ENCODE data around the gene USP43.

The USP43 gene

GRCh38 chr17:9696279-9697044 is 51.1 kb downstream of the USP43 start:
- Histone ChIP-seq H3K79me2 (ENCODE audit: control insufficient read depth, low read length) (no peaks in the 10 kb centered on the region), H4K20me1 (ENCODE audit: control insufficient read depth, insufficient read depth, low read depth, low read length) (no peaks in the 10 kb centered on the region), H3K4me3 (ENCODE audit: low read length) (no peak overlapping the region), H3F3A (ENCODE audit: control insufficient read depth, insufficient read depth) (no peaks in the 10 kb centered on the region), H3K36me3 (ENCODE audit: control insufficient read depth, low read length) (no peaks in the 10 kb centered on the region), H3K4me2 (ENCODE audit: low read length) (no peak overlapping the region), H3K27ac (ENCODE audit: low read depth, low read length) (no peak overlapping the region), H3K4me1 (ENCODE audit: control insufficient read depth, low read length) (peaks cover 8% of the 10 kb centered on the region), H3K9me3 (ENCODE audit: control insufficient read depth, insufficient read depth, low read length) (no peaks in the 10 kb centered on the region), H3K9me2 (replicated peaks; ENCODE audit: control insufficient read depth, low read length) (no peaks in the 10 kb centered on the region), H3K27me3 (ENCODE audit: control insufficient read depth, low read length) (no peaks in the 10 kb centered on the region)
- TF ChIP-seq, protein P1, sequence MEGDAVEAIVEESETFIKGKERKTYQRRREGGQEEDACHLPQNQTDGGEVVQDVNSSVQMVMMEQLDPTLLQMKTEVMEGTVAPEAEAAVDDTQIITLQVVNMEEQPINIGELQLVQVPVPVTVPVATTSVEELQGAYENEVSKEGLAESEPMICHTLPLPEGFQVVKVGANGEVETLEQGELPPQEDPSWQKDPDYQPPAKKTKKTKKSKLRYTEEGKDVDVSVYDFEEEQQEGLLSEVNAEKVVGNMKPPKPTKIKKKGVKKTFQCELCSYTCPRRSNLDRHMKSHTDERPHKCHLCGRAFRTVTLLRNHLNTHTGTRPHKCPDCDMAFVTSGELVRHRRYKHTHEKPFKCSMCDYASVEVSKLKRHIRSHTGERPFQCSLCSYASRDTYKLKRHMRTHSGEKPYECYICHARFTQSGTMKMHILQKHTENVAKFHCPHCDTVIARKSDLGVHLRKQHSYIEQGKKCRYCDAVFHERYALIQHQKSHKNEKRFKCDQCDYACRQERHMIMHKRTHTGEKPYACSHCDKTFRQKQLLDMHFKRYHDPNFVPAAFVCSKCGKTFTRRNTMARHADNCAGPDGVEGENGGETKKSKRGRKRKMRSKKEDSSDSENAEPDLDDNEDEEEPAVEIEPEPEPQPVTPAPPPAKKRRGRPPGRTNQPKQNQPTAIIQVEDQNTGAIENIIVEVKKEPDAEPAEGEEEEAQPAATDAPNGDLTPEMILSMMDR (IDR thresholded peaks at IDR 0.05; ENCODE audit: low read depth, low read length, poor library complexity, severe bottlenecking): no peak
- TF ChIP-seq EZH2phosphoT487 (IDR thresholded peaks at IDR 0.05; ENCODE audit: borderline replicate concordance, low read length): no peak

GRCh38 chr17:9700136-9700535 is 54.8 kb downstream of the USP43 start:
- Histone ChIP-seq H3K27me3 (ENCODE audit: control insufficient read depth, low read length) (no peaks in the 10 kb centered on the region), H3K79me2 (ENCODE audit: control insufficient read depth, low read length) (no peaks in the 10 kb centered on the region), H3K9me3 (ENCODE audit: control insufficient read depth, insufficient read depth, low read length) (no peaks in the 10 kb centered on the region), H3K36me3 (ENCODE audit: control insufficient read depth, low read length) (no peaks in the 10 kb centered on the region), H3K9me2 (replicated peaks; ENCODE audit: control insufficient read depth, low read length) (no peaks in the 10 kb centered on the region), H3K4me3 (ENCODE audit: low read length) (no peak overlapping the region), H3F3A (ENCODE audit: control insufficient read depth, insufficient read depth) (no peaks in the 10 kb centered on the region), H3K4me1 (ENCODE audit: control insufficient read depth, low read length) (peaks cover 16% of the 10 kb centered on the region), H4K20me1 (ENCODE audit: control insufficient read depth, insufficient read depth, low read depth, low read length) (no peaks in the 10 kb centered on the region), H3K27ac (ENCODE audit: low read depth, low read length) (no peak overlapping the region), H3K4me2 (ENCODE audit: low read length) (no peak overlapping the region)
- TF ChIP-seq EZH2phosphoT487 (IDR thresholded peaks at IDR 0.05; ENCODE audit: borderline replicate concordance, low read length): no peak
- TF ChIP-seq, protein P1 (IDR thresholded peaks at IDR 0.05; ENCODE audit: low read depth, low read length, poor library complexity, severe bottlenecking): no peak

- H3K9me3 ChIP-seq (ENCODE audit: control insufficient read depth, insufficient read depth, low read length): no peaks in the 10 kb centered on the region
- no peak for TF ChIP-seq EZH2phosphoT487 (IDR thresholded peaks at IDR 0.05; ENCODE audit: borderline replicate concordance, low read length)
- TF ChIP-seq, protein P1 (IDR thresholded peaks at IDR 0.05; ENCODE audit: low read depth, low read length, poor library complexity, severe bottlenecking): no peak
Measured at GRCh38 chr17:9700754-9701476, 55.6 kb downstream of the USP43 start.

More at GRCh38 chr17:9700754-9701476, 55.6 kb downstream of the USP43 start:
- H3K4me2 ChIP-seq (ENCODE audit: low read length): no peak overlapping the region
- H3K9me2 ChIP-seq (replicated peaks; ENCODE audit: control insufficient read depth, low read length): no peaks in the 10 kb centered on the region
- peaks cover 16% of the 10 kb centered on the region for H3K4me1 ChIP-seq (ENCODE audit: control insufficient read depth, low read length)
- no peak overlapping the region for H3K27ac ChIP-seq (ENCODE audit: low read depth, low read length)
- no peaks in the 10 kb centered on the region for H4K20me1 ChIP-seq (ENCODE audit: control insufficient read depth, insufficient read depth, low read depth, low read length)
- no peak overlapping the region for H3K4me3 ChIP-seq (ENCODE audit: low read length)
- no peaks in the 10 kb centered on the region for H3F3A ChIP-seq (ENCODE audit: control insufficient read depth, insufficient read depth)
- no peaks in the 10 kb centered on the region for H3K27me3 ChIP-seq (ENCODE audit: control insufficient read depth, low read length)
- H3K36me3 ChIP-seq (ENCODE audit: control insufficient read depth, low read length): no peaks in the 10 kb centered on the region
- H3K79me2 ChIP-seq (ENCODE audit: control insufficient read depth, low read length): no peaks in the 10 kb centered on the region
